Glutamatergic neuron (in vitro differentiated cells): Measurements from ENCODE around the gene VEPH1. TPM values are rescaled to one million over a fixed set of nuclear protein-coding genes. Genes with fewer than 3 reads are reported as not detected.

Experiments used
- DNase-seq: peaks from one replicate; pipeline ENCODE4 v3.0.0; 2022
- H3K27ac Mint-ChIP-seq: one replicate; pipeline ENCODE4 v1.8.0; 2020; ENCODE audit warnings: mild to moderate bottlenecking, mixed read lengths, inconsistent platforms; ENCODE audit not compliant: unreplicated experiment
- H3K27me3 Mint-ChIP-seq: one replicate; pipeline ENCODE4 v1.8.0; 2020; ENCODE audit warnings: mild to moderate bottlenecking, moderate library complexity, mixed read lengths, inconsistent platforms; ENCODE audit not compliant: unreplicated experiment
- H3K36me3 Mint-ChIP-seq: one replicate; pipeline ENCODE4 v1.8.0; 2020; ENCODE audit warnings: mild to moderate bottlenecking, mixed read lengths, inconsistent platforms; ENCODE audit not compliant: unreplicated experiment
- H3K4me1 Mint-ChIP-seq: one replicate; pipeline ENCODE4 v1.8.0; 2020; ENCODE audit warnings: mild to moderate bottlenecking, low read depth, mixed read lengths, inconsistent platforms; ENCODE audit not compliant: unreplicated experiment
- H3K4me3 Mint-ChIP-seq: one replicate; pipeline ENCODE4 v1.8.0; 2020; ENCODE audit warnings: mild to moderate bottlenecking, mixed read lengths, inconsistent platforms; ENCODE audit not compliant: unreplicated experiment
- H3K9me3 Mint-ChIP-seq: one replicate; pipeline ENCODE4 v1.8.0; 2020; ENCODE audit warnings: mild to moderate bottlenecking, moderate library complexity, mixed read lengths, inconsistent platforms; ENCODE audit not compliant: unreplicated experiment
- CTCF ChIP-seq: fragments of 200-600 bp; sonication (generic); IDR thresholded peaks from one replicate; pipeline ENCODE4 v1.5.0; 2021; ENCODE audit not compliant: partially characterized antibody, unreplicated experiment
- total RNA-seq: library from RNA; stranded (reverse); fragmentation: NEBNext Ultra II Directional; extraction: Animal tissue kit (Norgen Biotek cat#: 25700); gene quantifications from one replicate; pipeline ENCODE4 v1.2.1, GENCODE V29; 2021; ENCODE audit not compliant: unreplicated experiment

Gene VEPH1
- total RNA-seq, 1 donor from 2014 or later = 9.3 TPM

GRCh38 chr3:157390713-157391515 is 112.3 kb downstream of the VEPH1 start:
- Mint-ChIP-seq H3K4me1 (no peaks in the 10 kb centered on the region), H3K9me3 (peaks cover 1% of the 10 kb centered on the region), H3K27me3 (no peaks in the 10 kb centered on the region), H3K27ac (no peak overlapping the region), H3K36me3 (peaks cover 5% of the 10 kb centered on the region), H3K4me3 (no peak overlapping the region)
- no peak for TF ChIP-seq CTCF
- no peak for DNase-seq

- Mint-ChIP-seq H3K36me3 (peaks cover 5% of the 10 kb centered on the region), H3K4me1 (no peaks in the 10 kb centered on the region), H3K27me3 (no peaks in the 10 kb centered on the region), H3K4me3 (no peak overlapping the region), H3K27ac (no peak overlapping the region), H3K9me3 (no peaks in the 10 kb centered on the region)
- DNase-seq = no peak
- no peak for TF ChIP-seq CTCF
Measured at GRCh38 chr3:157388976-157389375, 114.2 kb downstream of the VEPH1 start.

- no peaks in the 10 kb centered on the region for H3K27me3 Mint-ChIP-seq
- no peak overlapping the region for H3K4me3 Mint-ChIP-seq
- no peak overlapping the region for H3K27ac Mint-ChIP-seq
- no peaks in the 10 kb centered on the region for H3K4me1 Mint-ChIP-seq
- H3K9me3 Mint-ChIP-seq = no peaks in the 10 kb centered on the region
- no peak for DNase-seq
- no peak for TF ChIP-seq CTCF
- H3K36me3 Mint-ChIP-seq = peaks cover 5% of the 10 kb centered on the region
Measured at GRCh38 chr3:157387708-157388435, 115.3 kb downstream of the VEPH1 start.

- DNase-seq = no peak
- no peaks in the 10 kb centered on the region for H3K27me3 Mint-ChIP-seq
- no peaks in the 10 kb centered on the region for H3K4me1 Mint-ChIP-seq
- H3K9me3 Mint-ChIP-seq = no peaks in the 10 kb centered on the region
- TF ChIP-seq CTCF = no peak
- H3K27ac Mint-ChIP-seq = no peak overlapping the region
- no peak overlapping the region for H3K4me3 Mint-ChIP-seq
- H3K36me3 Mint-ChIP-seq = no peaks in the 10 kb centered on the region
Measured at GRCh38 chr3:157384491-157384890, 118.7 kb downstream of the VEPH1 start.

GRCh38 chr3:157384031-157384430 is 119.2 kb downstream of the VEPH1 start:
- TF ChIP-seq CTCF = no peak
- H3K36me3 Mint-ChIP-seq = no peaks in the 10 kb centered on the region
- DNase-seq = no peak
- H3K4me1 Mint-ChIP-seq = no peaks in the 10 kb centered on the region
- no peaks in the 10 kb centered on the region for H3K9me3 Mint-ChIP-seq
- H3K27me3 Mint-ChIP-seq = no peaks in the 10 kb centered on the region
- H3K27ac Mint-ChIP-seq = no peak overlapping the region
- no peak overlapping the region for H3K4me3 Mint-ChIP-seq
